GM18498 (cell line): ENCODE measurements around the gene SPATC1L.

Experiments used
- ATAC-seq: cut with Tn5 transposase; IDR thresholded peaks from one replicate; pipeline ENCODE4 v1.9.1; 2021; ENCODE audit warnings: mild to moderate bottlenecking, moderate library complexity; ENCODE audit not compliant: unreplicated experiment

SPATC1L gene

GRCh38 chr21:46111193-46111571 is 73.1 kb downstream of the SPATC1L start:
- ATAC-seq = no peak
